Ammon's horn (tissue), 1 donor: Measurements from ENCODE around the gene BEST1.
"Not testable (repeated sequence)": the region's sequence is repeated elsewhere in the genome, so short reads cannot be mapped to it uniquely, and the experiment has no call there.

Experiments
- DNase-seq: peaks from one replicate; pipeline ENCODE4 v3.0.0-alpha.2; 2016; ENCODE audit warnings: low spot score

BEST1 gene

DNA sequence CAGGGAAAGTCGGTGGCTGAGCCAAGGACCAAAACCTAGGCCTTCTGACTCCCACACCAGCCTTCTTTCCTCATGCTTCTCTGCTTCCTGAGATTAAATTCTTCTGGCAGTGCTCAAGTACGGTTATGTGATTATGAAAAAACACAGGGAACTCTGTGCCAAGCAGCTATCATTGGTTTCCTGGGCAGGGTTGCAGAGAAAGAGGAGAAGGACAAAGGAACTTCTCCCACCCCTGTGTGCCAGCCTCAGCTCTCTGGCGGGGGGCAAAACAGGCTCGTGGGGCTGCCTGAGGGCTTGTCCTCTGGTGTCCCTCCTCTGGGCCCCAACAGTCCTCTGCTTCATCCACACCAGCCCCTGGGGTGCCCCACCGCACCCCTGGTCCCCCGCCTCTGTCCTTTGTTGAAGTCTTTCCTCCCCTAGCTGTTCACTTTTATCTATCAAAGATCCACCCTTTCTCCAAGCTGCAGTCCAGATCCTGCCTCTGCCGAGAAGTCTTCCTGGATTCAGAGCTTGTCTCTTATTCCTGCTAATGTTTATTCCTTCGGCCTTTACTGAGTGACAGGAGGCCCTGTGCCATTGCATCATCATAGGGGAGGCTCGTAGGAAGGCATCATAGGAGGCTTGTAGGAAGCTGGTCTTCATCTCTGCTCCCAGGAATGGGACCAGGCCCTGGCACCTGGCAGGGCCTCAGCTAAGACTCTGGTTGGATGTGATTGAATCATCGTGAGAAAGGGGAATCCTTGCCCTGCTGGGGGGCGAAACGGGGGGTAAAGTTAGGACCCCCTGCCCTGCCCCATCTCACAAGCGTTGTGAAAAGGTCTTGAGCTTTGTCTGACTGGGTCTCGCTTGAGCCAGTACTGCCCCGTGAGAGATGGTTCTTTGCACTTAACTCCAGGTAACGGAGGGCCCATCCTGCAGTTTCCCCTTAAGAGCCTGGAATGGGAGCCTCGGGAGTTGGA is 28.8 kb downstream of the BEST1 start:
- DNase-seq, result no peak

DNA sequence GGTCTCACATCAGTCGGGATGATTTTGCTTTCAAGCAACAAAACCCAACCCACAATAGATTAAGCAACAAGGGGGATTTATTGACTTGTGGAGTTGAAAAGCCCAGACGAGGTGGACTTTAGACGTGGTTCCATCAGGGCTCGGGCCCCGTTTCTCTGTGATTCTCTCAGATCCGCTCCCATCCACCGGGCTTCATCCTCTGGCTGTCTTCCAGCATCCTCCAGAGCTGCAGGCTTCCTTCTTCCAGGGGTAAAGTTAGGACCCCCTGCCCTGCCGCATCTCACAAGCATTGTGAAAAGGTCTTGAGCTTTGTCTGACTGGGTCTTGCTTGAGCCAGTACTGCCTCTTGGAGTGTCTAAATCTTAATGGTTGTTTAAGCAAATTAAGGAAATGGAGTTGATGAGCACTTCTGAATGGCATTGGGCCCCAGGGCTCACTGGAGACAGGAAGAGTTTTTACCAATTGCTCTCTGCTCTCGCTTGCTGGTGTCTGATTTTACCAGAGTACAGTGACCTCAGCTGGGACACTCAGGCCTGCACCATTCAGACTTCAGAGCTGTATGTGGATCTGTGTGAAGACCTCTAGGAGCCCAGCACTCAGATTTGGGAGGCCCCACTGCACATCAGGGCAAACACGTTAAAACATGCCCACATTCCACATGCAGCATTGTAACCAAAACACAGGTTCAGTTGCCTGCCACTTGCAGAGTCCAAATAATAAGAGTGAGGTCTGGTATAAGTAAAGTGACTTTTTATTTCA is 30.8 kb downstream of the BEST1 start:
- DNase-seq, result no peak

DNA sequence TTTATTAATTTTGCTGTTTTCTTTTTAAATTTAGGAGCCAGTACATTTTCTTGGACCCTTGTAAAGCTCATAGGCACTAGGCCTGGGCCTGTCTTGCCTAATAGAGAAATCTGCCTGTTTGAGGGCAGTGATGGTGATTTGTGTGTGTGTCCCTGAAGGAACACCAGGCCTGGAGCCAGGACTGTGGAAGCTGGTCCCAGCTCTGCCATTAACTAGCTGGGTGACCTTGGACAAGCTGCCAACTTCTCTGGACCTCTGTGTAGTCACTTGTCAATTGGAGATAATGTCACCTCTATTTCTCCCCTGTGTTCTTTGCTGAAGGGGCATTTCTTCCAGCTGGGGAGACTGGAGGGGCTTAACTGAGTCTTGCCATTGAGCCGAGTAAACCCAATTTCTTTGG is 33.3 kb downstream of the BEST1 start:
- no peak for DNase-seq

DNA sequence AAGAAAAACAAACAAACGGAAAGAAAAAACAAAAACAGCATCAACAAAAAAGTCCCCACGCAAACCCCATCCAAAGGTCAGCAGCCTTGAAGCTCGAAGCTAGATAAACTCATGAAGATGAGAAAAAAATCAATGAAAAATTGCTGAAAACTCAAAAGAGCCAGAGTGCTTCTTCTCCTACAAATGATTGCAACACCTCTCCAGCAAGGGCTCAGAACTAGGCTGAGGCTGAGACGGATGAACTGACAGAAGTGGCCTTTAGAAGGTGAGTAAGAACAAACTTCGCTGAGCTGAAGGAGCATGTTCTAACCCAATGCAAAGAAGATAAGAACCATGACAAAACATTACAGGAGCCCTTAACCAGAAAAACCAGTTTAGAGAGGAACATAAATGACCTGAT is 35.7 kb downstream of the BEST1 start:
- DNase-seq, result no peak

DNA sequence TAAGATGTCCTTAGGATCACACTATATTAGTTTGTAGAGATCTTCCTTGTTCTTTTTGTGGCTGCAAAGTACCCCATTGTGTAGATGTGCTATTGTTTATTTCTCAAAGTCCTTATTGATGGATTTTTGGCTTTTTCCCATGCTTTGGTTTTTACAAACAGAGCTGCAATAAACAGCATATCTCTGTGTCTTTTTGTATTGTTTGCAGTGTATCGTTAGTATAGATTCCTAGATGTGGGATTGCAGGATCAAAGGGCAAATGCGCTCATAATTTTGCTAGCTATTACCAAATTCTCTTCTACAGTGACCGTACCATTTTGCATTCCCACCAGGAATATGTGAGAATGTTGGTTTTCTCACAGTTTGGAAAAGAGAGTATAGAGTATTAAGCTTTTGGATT is 44.8 kb downstream of the BEST1 start:
- peak; percentile 70 for DNase-seq

DNA sequence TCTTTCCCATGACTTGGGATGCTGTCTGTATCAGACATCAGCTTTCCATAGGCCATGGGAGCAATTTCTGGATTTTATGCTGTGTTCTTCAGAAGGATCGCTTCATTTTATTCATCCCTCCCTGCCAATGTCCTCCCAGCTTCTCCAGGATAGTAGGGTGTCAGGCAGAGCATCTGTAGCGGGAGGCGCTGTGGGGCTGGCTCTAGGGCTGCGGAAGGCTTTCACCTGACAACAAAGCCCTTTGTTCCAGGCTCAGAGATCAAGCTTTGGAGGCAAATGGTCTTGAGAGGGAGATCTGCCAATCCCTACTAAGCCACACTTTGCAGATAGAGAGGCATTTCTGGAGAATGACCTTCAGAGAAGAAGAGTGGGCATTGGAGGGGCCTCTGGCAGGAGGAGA is 46.8 kb downstream of the BEST1 start:
- DNase-seq, result peak; percentile 92

DNA sequence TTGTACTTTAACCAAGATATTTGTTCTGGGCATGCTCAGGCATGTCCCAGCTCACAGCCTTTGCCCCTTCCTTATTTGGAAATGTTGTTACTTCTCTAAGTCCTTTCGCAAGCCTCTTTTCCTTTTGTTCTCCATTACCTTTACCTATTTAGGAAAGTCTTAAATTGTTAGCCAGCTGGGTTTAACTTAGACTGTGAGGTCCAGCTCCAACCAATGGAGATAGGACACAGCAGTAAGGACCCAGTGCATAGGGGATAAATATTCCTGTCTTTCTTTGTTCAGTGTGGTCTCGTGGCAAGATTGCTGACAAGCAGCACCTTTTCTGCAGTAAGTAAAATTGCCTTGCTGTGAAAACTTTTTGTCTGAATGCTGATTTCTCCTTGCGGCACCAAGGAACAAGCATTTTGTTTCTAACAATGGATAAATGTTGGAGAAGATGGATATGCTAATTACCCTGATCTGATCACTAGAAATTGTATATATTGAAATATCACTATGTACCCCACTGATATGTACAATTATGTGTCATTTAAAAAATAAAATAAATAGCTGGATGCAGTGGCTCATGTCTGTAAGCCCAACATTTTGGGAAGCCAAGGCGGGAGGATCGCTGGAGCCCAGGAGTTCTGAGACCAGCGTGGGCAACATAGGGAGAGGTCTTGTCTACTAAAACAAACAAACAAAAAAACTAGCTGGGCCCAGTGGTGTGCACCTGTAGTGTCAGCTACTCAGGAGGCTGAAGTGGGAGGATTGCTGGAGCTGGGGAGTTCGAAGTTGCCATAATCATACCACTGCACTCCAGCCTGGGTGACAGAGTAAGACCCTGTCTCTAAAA is 49.2 kb downstream of the BEST1 start:
- DNase-seq, result no peak

DNA sequence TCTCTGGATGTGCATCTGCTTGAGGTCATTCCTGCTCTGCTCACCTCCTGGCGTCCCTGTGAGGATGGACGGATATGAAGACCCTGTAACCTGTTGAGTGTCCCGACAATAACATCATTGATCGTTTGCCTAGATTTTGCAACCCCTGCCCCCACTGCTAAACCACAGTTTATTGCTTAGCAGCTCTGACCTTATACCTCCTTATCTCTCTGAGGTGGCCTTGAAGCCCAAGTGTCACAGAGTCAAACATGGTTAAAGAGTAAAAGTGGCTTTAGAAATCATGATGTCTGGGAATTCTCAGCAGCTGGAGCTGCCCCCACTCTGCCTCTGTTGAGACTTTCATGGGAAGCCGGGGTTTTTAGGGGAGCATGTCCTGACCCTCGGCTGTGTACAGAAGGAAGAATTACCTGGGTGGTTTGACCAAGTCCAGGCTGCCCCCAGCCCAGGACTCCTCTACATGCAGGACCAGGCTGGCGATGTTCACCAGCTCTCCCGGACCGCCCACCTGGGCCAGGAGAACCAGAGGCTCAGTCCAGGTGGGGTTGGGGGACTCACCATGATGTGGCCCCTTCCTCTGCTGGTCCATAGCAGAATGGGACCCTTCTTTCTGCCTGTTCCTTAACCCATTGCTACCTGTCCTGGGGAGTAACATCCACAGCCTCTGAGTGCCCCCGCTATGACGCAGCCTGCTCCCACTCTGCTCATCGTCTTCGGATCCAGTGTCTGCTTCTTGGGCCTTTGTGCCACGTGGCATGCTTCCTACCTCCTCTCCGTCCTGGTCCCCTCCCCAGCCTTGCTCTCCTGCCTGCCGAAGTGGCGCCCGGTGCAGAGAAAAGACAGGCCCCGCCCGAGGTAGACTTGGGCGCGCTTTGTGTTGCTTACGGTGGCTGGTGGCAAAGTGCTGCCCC is 50.6 kb downstream of the BEST1 start:
- no peak for DNase-seq

DNA sequence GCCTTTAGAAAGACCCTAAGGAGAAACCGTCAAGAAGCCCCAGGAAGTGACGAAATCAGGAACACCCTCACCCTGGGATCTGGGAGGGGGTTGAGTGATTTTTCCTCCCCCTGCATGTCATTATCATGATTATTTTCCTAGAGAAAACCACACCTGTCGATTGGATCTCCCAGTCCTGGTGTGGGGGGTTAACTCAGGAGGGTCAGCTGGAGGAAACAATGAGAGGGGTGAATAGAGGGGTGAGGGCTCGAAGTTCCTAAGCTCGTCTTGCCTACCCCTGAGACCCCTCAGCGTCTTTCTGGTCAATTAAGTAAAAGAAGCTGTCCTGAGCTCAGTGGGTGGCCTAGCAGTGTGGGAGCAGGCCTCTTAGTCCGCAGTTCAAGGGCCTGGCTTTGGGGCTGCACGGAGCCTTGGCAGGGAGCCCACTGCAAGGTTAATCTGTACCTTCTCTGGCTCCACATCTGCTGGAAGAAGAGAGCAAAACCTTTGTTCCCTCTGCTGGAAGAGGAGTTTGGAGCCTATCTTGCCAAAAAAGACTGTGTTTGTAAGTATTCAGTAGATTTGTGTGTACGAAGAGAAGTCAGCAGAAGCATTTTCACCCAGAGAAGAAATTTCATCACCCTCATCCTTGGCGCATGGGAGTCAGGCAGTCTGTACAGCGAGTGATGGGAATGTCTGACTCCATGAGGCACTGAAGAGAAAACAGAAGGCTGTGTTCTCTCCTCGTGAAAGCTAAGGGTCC is 51.5 kb downstream of the BEST1 start:
- DNase-seq, result peak; percentile 25

DNA sequence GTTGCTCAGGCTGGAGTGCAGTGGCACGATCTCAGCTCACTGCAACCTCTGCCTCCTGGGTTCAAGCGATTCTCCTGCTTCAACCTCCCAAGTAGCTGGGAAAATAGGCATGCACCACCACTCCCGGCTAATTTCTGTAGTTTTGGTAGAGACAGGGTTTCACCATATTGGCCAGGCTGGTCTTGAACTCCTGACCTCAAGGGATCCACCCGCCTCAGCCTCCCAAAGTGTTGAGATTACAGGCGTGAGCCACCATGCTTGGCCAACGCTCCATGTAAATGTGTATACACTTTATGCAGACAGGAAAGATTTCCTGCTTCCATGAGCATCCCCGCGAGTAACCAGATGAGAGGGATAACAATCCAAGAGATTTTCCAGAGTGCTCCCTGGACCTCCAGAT is 52.1 kb downstream of the BEST1 start:
- not testable (repeated sequence) for DNase-seq

DNA sequence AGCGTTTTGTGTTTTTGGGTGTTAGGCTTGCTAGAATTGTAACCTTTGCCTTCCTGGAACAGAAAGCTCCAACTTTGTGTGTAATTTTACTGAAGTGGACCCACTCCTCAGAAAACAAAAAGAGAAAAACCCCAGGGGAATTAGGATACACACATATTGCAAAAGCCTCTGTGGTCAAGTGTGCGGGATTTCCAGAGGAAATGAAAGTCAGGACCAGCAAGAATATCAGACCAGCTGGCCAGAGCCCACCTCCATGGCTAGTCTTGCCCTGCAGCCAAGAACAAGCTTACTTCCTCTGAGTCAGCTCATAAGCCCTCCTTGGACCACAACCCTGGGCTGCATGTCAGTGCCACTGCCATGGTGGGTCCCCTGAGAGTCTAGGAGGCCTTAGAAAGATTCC is 54.3 kb downstream of the BEST1 start:
- DNase-seq, result peak; percentile 54

DNA sequence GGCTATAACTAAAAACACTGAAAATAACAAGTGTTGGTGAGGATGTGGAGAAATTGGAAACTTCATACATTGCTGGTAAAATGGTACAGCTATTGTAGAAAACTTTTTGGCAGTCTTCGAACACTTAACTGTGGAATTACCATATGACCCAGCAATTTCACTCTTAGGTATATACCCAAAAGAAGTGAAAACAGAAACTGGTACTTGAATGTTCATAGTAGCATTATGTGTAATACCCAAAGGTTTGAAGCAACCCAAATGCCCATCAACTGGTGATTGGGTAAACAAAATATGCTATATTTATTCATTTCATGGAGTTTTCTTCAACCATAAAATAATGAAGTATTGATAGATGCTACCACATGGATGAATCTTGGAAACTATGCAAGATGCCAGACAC is 58.0 kb downstream of the BEST1 start:
- DNase-seq, result no peak

DNA sequence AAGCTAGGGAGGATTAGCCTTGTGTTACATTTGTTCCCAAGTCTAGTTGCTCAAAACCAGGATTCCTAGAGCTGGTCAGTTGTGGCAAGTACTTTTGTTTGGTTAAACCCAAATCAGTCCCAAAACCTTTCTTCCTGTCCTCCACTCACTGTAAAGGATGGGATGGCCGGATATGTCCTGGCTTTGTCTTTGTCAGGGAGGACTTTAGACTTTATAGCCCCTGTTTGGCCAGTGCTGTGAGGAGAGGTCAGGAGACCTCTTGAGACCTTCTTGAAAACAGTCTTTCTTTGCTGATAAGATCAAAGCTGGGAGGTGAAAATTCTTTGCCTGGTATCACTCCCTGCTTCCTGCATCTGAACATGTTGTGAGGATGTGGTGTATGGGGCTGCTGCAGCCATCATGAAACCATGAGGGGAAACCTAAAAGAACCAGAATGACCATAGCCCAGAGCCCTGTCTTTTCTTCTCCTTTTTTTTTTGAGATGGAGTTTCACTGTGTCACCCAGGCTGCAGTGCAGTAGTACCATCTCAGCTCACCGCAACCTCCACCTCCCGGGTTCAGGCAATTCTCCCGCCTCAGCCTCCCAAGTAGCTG is 60.9 kb downstream of the BEST1 start:
- no peak for DNase-seq

DNA sequence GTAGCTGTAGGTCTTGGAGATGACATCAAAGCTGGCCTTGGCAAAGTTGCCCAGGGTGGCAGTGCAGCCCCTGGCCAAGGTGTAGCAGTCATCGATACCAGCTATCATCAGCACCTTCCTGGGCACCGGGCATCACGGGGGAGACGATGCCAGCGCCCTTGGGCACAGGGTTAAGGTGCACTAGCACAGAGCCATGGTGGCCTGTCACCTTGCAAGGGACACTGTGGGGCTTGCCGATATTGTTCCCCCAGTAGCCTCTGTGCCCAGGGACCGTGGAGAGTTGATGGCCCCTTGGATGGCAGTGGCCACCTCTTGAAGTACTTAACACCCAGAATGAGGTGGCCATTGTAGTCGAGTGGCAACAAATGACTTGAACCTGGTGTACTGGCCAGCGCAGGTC is 61.7 kb downstream of the BEST1 start:
- DNase-seq, result no peak

DNA sequence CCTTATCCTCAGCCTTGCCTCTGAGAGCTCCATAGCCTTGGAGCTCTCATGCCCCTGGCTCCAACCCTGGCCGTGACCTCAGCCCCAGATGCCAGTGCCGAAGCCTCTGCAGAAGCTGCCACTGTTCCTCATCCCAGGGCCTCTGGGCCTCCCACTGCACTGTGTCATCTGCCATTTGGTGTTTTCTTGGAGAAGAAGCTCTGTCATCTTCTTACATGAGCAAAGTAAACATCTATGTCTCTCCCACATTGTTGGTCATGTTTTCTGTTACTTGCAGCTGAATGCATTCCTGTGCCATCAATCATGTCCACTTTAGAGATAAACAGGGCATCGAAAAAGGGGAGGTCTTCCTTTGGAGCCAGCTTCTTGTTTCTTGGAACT is 62.3 kb downstream of the BEST1 start:
- DNase-seq, result no peak

DNA sequence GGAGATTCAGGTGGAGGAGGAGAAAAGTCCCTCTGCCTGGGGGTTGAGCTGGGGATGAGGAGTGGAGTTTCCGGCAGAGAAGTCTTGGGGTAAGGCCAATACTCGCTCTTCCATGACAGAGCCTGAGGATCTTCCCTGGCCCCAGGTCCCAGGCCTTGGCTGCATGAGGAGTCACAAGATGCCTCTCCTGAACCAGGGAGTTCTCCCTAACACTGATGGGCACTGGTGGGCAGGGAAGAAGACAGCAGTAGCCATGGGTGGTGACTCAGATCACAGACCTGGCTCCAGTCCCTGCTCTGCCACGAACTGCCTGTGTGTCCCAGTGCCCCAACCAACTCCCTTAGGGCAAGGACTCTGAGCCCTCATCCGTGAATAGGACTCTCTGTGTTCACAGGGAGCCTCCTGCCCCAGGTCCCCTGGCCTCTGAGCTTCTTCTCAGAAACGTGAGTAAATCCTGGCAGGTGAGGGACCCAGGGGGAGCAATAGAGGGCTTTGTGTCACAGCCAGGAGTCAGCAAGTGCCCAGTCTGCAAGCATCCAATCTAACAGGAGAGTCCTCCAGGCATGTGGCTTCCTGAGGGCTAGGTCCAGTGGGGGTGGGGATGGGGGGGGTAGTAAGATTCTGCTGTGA is 62.8 kb downstream of the BEST1 start:
- DNase-seq, result no peak
